NT2/D1 (cell line): ENCODE measurements around the gene FZD2.

Experiments used
- SUZ12 ChIP-seq: IDR thresholded peaks from 2 replicates; pipeline ENCODE4 v1.6.1; 2011; ENCODE audit not compliant: insufficient read length, insufficient read depth; ENCODE audit errors: extremely low read depth
- ZNF274 ChIP-seq: IDR thresholded peaks from 2 replicates; pipeline ENCODE4 v1.6.1; 2011; ENCODE audit warnings: mild to moderate bottlenecking, low read depth, low read length

GRCh38 chr17:44543213-44543904 lies 13.9 kb upstream of the FZD2 start:
- no peak for TF ChIP-seq ZNF274
- TF ChIP-seq SUZ12: no peak
